ENCODE results near the gene RRAS2. TPM values are rescaled to one million over a fixed set of nuclear protein-coding genes. Genes with fewer than 3 reads are reported as not detected.

RRAS2 gene
- total and polyA plus RNA-seq, 4 donors = 21.2 to 73.5 (median 35.0) TPM

DNA sequence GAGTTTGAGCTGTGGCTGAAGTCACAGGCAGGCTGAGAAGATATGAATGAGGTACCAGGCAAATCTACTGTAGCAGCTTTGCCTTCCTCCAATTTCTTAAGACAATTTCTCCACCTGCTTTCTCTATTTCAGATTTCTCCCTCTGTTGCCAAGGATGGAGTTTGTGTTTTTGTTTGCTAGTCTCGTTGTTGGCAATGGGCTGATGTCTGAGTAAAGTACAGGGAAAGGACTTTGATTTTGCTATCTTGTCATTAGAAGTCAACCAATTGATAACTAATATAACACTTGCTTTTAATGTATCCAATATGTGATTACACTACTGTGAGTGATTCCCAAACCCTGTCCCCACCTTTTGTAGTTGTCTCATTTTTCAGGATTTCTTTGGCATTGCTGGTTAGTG lies 40.1 kb upstream of the RRAS2 start:
- no peak for ATAC-seq (ENCODE audit: insufficient read depth, low FRiP score)
- Histone ChIP-seq H3K9me3 (ENCODE audit: control insufficient read depth in 4 of 4, insufficient read depth in 3 of 4, low read length in 3 of 4) (no peaks in the 10 kb centered on the region), H3K27ac (ENCODE audit: low read depth in 1 of 2, low read length in 1 of 2) (no peak overlapping the region), H3K27me3 (ENCODE audit: control insufficient read depth in 3 of 3, insufficient read depth in 3 of 3, low read length in 2 of 3) (no peaks in the 10 kb centered on the region), H3K36me3 (ENCODE audit: control insufficient read depth in 4 of 4, insufficient read depth in 4 of 4, low read length in 4 of 4) (no peaks in the 10 kb centered on the region), H3K4me1 (ENCODE audit: control insufficient read depth in 5 of 5, insufficient read depth in 5 of 5, low read length in 5 of 5) (no peaks in the 10 kb centered on the region), H3K4me3 (no peak overlapping the region), H3K9ac (ENCODE audit: insufficient read depth in 1 of 2, low read length in 2 of 2) (no peak overlapping the region)
- TF ChIP-seq, protein P1, sequence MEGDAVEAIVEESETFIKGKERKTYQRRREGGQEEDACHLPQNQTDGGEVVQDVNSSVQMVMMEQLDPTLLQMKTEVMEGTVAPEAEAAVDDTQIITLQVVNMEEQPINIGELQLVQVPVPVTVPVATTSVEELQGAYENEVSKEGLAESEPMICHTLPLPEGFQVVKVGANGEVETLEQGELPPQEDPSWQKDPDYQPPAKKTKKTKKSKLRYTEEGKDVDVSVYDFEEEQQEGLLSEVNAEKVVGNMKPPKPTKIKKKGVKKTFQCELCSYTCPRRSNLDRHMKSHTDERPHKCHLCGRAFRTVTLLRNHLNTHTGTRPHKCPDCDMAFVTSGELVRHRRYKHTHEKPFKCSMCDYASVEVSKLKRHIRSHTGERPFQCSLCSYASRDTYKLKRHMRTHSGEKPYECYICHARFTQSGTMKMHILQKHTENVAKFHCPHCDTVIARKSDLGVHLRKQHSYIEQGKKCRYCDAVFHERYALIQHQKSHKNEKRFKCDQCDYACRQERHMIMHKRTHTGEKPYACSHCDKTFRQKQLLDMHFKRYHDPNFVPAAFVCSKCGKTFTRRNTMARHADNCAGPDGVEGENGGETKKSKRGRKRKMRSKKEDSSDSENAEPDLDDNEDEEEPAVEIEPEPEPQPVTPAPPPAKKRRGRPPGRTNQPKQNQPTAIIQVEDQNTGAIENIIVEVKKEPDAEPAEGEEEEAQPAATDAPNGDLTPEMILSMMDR (IDR thresholded peaks at IDR 0.05; ENCODE audit: control extremely low read depth, extremely low read depth) = no peak
- DNase-seq = no peak
- WGBS, 2 donors = 72 to 76% methylated on average over 1 of the region's 1 CpG

DNA sequence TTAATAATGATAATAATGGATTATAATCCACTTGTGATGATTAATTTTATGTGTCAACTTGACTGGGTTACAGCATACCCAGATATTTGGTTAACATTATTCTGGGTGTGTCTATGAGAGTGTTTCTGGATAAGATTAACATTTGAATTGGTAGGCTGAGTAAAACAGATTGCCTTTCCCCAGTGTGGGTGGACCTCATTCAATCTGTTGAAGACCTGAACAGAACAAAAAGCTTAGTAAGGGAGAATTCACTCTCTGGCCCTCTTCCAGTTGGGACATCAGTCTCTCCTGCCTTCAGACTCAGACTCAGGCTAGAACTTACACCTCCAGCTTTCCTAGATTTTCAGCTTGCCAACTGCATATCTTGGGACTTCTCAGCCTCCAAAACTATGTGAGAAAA lies 37.3 kb upstream of the RRAS2 start:
- H3K27ac ChIP-seq (ENCODE audit: low read depth in 1 of 2, low read length in 1 of 2) = no peak overlapping the region
- no peaks in the 10 kb centered on the region for H3K9me3 ChIP-seq (ENCODE audit: control insufficient read depth in 4 of 4, insufficient read depth in 3 of 4, low read length in 3 of 4)
- no peaks in the 10 kb centered on the region for H3K4me1 ChIP-seq (ENCODE audit: control insufficient read depth in 5 of 5, insufficient read depth in 5 of 5, low read length in 5 of 5)
- DNase-seq (no peak), ATAC-seq (ENCODE audit: insufficient read depth, low FRiP score) (no peak)
- H3K36me3 ChIP-seq (ENCODE audit: control insufficient read depth in 4 of 4, insufficient read depth in 4 of 4, low read length in 4 of 4) = no peaks in the 10 kb centered on the region
- H3K27me3 ChIP-seq (ENCODE audit: control insufficient read depth in 3 of 3, insufficient read depth in 3 of 3, low read length in 2 of 3) = no peaks in the 10 kb centered on the region
- no peak overlapping the region for H3K4me3 ChIP-seq
- TF ChIP-seq, protein P1 (IDR thresholded peaks at IDR 0.05; ENCODE audit: control extremely low read depth, extremely low read depth) = no peak
- no peak overlapping the region for H3K9ac ChIP-seq (ENCODE audit: insufficient read depth in 1 of 2, low read length in 2 of 2)

DNA sequence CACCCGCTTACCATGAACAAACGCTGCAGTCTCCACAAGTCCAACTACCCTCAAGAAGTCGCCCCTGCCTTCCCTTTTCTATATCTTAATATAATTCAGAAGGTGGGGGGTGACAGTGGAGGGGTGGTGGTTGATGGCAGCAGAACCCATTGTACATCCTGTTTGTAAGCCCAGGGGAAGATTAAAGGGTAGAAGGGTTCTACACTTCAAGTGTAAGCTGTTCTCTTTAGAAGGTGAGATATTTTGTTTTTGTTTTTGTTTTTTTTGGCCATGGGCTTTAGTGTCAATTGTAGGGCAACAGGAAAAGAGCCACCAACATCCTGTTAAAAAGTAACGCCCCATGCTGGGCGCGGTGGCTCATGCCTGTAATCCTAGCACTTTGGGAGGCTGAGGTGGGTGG lies 34.9 kb upstream of the RRAS2 start:
- DNase-seq (no peak), ATAC-seq (ENCODE audit: insufficient read depth, low FRiP score) (no peak)
- Histone ChIP-seq H3K27me3 (ENCODE audit: control insufficient read depth in 3 of 3, insufficient read depth in 3 of 3, low read length in 2 of 3) (no peaks in the 10 kb centered on the region), H3K4me3 (no peak overlapping the region), H3K9me3 (ENCODE audit: control insufficient read depth in 4 of 4, insufficient read depth in 3 of 4, low read length in 3 of 4) (no peaks in the 10 kb centered on the region), H3K9ac (ENCODE audit: insufficient read depth in 1 of 2, low read length in 2 of 2) (no peak overlapping the region), H3K36me3 (ENCODE audit: control insufficient read depth in 4 of 4, insufficient read depth in 4 of 4, low read length in 4 of 4) (no peaks in the 10 kb centered on the region), H3K27ac (ENCODE audit: low read depth in 1 of 2, low read length in 1 of 2) (no peak overlapping the region), H3K4me1 (ENCODE audit: control insufficient read depth in 5 of 5, insufficient read depth in 5 of 5, low read length in 5 of 5) (no peaks in the 10 kb centered on the region)
- TF ChIP-seq, protein P1 (IDR thresholded peaks at IDR 0.05; ENCODE audit: control extremely low read depth, extremely low read depth) = no peak
- 93 to 95% methylated on average over 6 of the region's 6 CpGs for WGBS, 2 donors

DNA sequence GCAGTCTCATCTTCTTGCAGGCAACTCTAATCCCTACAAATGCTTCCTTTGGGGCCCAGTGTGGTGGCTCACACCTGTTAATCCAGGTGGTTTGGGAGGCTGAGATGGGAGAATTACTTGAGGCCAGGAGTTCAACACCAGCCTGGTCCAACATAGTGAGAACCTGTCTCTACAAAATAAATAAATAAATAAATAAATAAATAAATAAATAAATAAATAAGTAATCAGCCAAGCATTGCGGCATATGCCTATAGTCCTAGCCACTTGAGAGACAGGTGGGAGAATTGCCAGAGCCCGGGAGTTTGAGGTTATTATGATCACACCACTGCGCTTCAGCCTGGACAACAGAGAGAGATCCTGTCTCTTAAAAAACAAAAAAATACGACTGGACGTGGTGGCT lies 34.1 kb upstream of the RRAS2 start:
- Histone ChIP-seq H3K36me3 (ENCODE audit: control insufficient read depth in 4 of 4, insufficient read depth in 4 of 4, low read length in 4 of 4) (no peaks in the 10 kb centered on the region), H3K27me3 (ENCODE audit: control insufficient read depth in 3 of 3, insufficient read depth in 3 of 3, low read length in 2 of 3) (no peaks in the 10 kb centered on the region), H3K27ac (ENCODE audit: low read depth in 1 of 2, low read length in 1 of 2) (no peak overlapping the region), H3K4me3 (no peak overlapping the region), H3K9ac (ENCODE audit: insufficient read depth in 1 of 2, low read length in 2 of 2) (no peak overlapping the region), H3K4me1 (ENCODE audit: control insufficient read depth in 5 of 5, insufficient read depth in 5 of 5, low read length in 5 of 5) (no peaks in the 10 kb centered on the region), H3K9me3 (ENCODE audit: control insufficient read depth in 4 of 4, insufficient read depth in 3 of 4, low read length in 3 of 4) (no peaks in the 10 kb centered on the region)
- WGBS, 2 donors = 96 to 97% methylated on average over 5 of the region's 5 CpGs
- TF ChIP-seq, protein P1 (IDR thresholded peaks at IDR 0.05; ENCODE audit: control extremely low read depth, extremely low read depth) = no peak
- DNase-seq (no peak), ATAC-seq (ENCODE audit: insufficient read depth, low FRiP score) (no peak)
